ENCODE data around the gene MAPK13. TPM values are rescaled to one million over a fixed set of nuclear protein-coding genes. Genes with fewer than 3 reads are reported as not detected.

Gene MAPK13
- total RNA-seq, 1 experiment from 2014 or later, result 52.3 TPM

- no TSS peak for BruUV-seq (replicated peaks)
- no peak for TF ChIP-seq CTCF (IDR thresholded peaks at IDR 0.05; ENCODE audit: unreplicated experiment)
- Mint-ChIP-seq H3K9me3 (ENCODE audit: low read depth, unreplicated experiment) (no peaks in the 10 kb centered on the region), H3K27me3 (ENCODE audit: unreplicated experiment) (no peaks in the 10 kb centered on the region), H3K36me3 (ENCODE audit: insufficient read depth, unreplicated experiment) (peaks cover 10% of the 10 kb centered on the region), H3K27ac (ENCODE audit: unreplicated experiment) (no peak overlapping the region), H3K4me1 (ENCODE audit: low read depth, unreplicated experiment) (no peaks in the 10 kb centered on the region), H3K4me3 (ENCODE audit: low read depth, unreplicated experiment) (no peak overlapping the region)
- DNase-seq, result no peak
- CTCF ChIA-PET, result no interaction called here
- intact Hi-C loops (cut with micrococcal nuclease; ENCODE audit: unreplicated experiment), result no loop called here
Measured at GRCh38 chr6:36114798-36115408, 15.4 kb upstream of the MAPK13 start.

- intact Hi-C loops (cut with micrococcal nuclease; ENCODE audit: unreplicated experiment), result no loop called here
- TF ChIP-seq CTCF (IDR thresholded peaks at IDR 0.05; ENCODE audit: unreplicated experiment), result no peak
- H3K36me3 Mint-ChIP-seq (ENCODE audit: insufficient read depth, unreplicated experiment), result peaks cover 10% of the 10 kb centered on the region
- no peak for DNase-seq
- no peak overlapping the region for H3K4me3 Mint-ChIP-seq (ENCODE audit: low read depth, unreplicated experiment)
- peaks cover under 1% of the 10 kb centered on the region for H3K4me1 Mint-ChIP-seq (ENCODE audit: low read depth, unreplicated experiment)
- no peaks in the 10 kb centered on the region for H3K9me3 Mint-ChIP-seq (ENCODE audit: low read depth, unreplicated experiment)
- CTCF ChIA-PET, result no interaction called here
- BruUV-seq (replicated peaks), result no TSS peak
- no peaks in the 10 kb centered on the region for H3K27me3 Mint-ChIP-seq (ENCODE audit: unreplicated experiment)
- H3K27ac Mint-ChIP-seq (ENCODE audit: unreplicated experiment), result no peak overlapping the region
Measured at GRCh38 chr6:36115412-36115811, 14.9 kb upstream of the MAPK13 start.

- intact Hi-C loops (cut with micrococcal nuclease; ENCODE audit: unreplicated experiment), result no loop called here
- no peak for TF ChIP-seq CTCF (IDR thresholded peaks at IDR 0.05; ENCODE audit: unreplicated experiment)
- H3K27ac Mint-ChIP-seq (ENCODE audit: unreplicated experiment), result no peak overlapping the region
- no peaks in the 10 kb centered on the region for H3K27me3 Mint-ChIP-seq (ENCODE audit: unreplicated experiment)
- CTCF ChIA-PET, result no interaction called here
- H3K36me3 Mint-ChIP-seq (ENCODE audit: insufficient read depth, unreplicated experiment), result peaks cover 17% of the 10 kb centered on the region
- peaks cover 9% of the 10 kb centered on the region for H3K4me1 Mint-ChIP-seq (ENCODE audit: low read depth, unreplicated experiment)
- H3K9me3 Mint-ChIP-seq (ENCODE audit: low read depth, unreplicated experiment), result no peaks in the 10 kb centered on the region
- BruUV-seq (replicated peaks), result no TSS peak
- no peak for DNase-seq
- no peak overlapping the region for H3K4me3 Mint-ChIP-seq (ENCODE audit: low read depth, unreplicated experiment)
Measured at GRCh38 chr6:36116066-36116864, 14.0 kb upstream of the MAPK13 start.

- no peak for DNase-seq
- intact Hi-C loops (cut with micrococcal nuclease; ENCODE audit: unreplicated experiment), result no loop called here
- no peaks in the 10 kb centered on the region for H3K9me3 Mint-ChIP-seq (ENCODE audit: low read depth, unreplicated experiment)
- CTCF ChIA-PET, result no interaction called here
- BruUV-seq (replicated peaks), result no TSS peak
- H3K27me3 Mint-ChIP-seq (ENCODE audit: unreplicated experiment), result no peaks in the 10 kb centered on the region
- no peak overlapping the region for H3K4me3 Mint-ChIP-seq (ENCODE audit: low read depth, unreplicated experiment)
- H3K4me1 Mint-ChIP-seq (ENCODE audit: low read depth, unreplicated experiment), result peaks cover 11% of the 10 kb centered on the region
- TF ChIP-seq CTCF (IDR thresholded peaks at IDR 0.05; ENCODE audit: unreplicated experiment), result no peak
- no peak overlapping the region for H3K27ac Mint-ChIP-seq (ENCODE audit: unreplicated experiment)
- peaks cover 18% of the 10 kb centered on the region for H3K36me3 Mint-ChIP-seq (ENCODE audit: insufficient read depth, unreplicated experiment)
Measured at GRCh38 chr6:36116943-36117342, 13.4 kb upstream of the MAPK13 start.
